Measurements from ENCODE around the gene TCP11L2. TPM values are rescaled to one million over a fixed set of nuclear protein-coding genes. Genes with fewer than 3 reads are reported as not detected.

The TCP11L2 gene
- total RNA-seq, 1 donor from 2014 or later = 22.0 TPM

Other genes starting within 250 kb of the TCP11L2 start
- gene NUAK1, start 163.8 kb upstream of the TCP11L2 start, total RNA-seq = 94.0 and 96.1 TPM in 2 replicates
- 324 and 392 TPM in 2 replicates for gene CKAP4, start 54.7 kb upstream of the TCP11L2 start, total RNA-seq
- 10.9 and 11.7 TPM in 2 replicates for gene POLR3B, start 55.0 kb downstream of the TCP11L2 start, total RNA-seq

All from astrocyte (in vitro differentiated cells and primary cell).